ENCODE data around the gene TMEM31. TPM values are rescaled to one million over a fixed set of nuclear protein-coding genes. Genes with fewer than 3 reads are reported as not detected.

Gene TMEM31
- total RNA-seq: not detected

DNA sequence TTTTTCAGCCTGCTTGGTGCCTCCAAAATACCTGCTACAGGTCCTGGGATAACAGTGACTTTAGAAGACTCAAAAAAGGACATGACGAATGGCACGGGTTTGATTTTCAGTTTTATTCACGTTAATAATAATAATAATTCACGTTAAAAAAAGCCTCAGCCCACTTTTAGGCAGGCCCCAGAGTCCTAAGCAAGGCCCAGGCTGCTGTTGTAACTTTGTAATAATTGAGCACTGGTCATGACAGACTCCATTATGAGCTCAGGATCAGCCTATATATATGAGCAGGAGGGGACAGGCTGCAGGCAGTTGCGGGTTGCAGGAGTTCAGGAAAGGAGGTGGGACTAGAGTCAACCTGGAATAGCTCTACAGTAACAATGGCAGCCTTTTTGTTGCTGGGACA lies at the start of gene TMEM31:
Gene TMEM31, plus strand, starts transcription at position 301 of the 400 bp plus-strand sequence. CDS start 1,350 bp downstream, outside the sequence.

GRCh38 chrX:103686199-103687072 lies 24.3 kb upstream of the TMEM31 start, which contains the start of gene MORF4L2:
MORF4L2 (minus strand) TSS chrX:103686699; CDS start chrX:103677027, 9,672 bp downstream.

Other genes with a start within 250 kb of the TMEM31 start
- 1.8 TPM for gene RAB40A, start 191.4 kb upstream of the TMEM31 start, total RNA-seq
- gene TCEAL4, start 125.4 kb upstream of the TMEM31 start, total RNA-seq: 62.1 TPM
- gene TCEAL3, start 102.9 kb upstream of the TMEM31 start, total RNA-seq: 21.0 TPM
- 47.3 TPM for gene TCEAL1, start 81.9 kb upstream of the TMEM31 start, total RNA-seq
- 378 TPM for gene MORF4L2, start 24.2 kb upstream of the TMEM31 start, total RNA-seq
- gene PLP1, start 65.9 kb downstream of the TMEM31 start, total RNA-seq: 43.8 TPM
- 46.6 TPM for gene RAB9B, start 121.3 kb downstream of the TMEM31 start, total RNA-seq